GM21367 (cell line): ENCODE data around the gene NSG1.

ENCODE experiments used
- ATAC-seq: cut with Tn5 transposase; IDR thresholded peaks from one replicate; pipeline ENCODE4 v1.9.1; 2021; ENCODE audit not compliant: unreplicated experiment

Gene NSG1

DNA sequence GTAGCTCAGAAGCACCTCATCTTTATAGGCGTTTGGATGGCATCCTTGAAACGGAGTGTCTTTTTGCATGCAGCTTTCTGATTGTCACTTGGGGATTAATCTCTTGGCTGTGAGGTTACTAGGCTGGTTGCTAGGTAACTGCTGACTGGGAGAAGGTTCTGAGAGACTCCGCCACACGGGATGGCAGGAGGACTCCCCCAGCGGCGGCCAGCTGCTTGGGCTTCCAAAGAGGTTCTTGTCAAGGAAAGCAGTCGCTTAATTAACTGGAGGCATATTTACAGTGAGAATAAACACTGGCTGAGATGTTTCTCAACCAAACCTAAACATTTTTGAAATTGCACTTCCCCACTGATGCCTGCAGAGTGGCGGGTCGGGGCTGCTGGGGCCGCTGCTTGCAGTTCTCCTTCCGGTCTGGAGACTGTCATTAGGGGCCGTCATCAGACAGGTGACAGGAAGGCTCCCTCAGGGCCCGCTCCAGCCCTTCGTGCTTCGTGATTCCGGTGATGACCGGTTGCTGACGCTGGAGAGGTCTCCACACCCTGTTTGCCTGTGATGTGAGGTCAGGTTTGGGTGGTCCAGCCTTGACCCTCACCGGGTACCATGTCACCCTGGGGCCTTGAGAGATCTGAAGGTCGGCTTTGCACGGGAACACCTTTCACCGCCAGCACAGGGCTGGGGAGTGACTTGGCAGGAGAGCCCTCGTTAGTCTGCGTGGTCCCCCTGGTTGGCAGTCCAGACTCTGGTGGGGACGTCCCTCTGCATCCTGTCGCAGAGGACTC, 9.1 kb downstream of the NSG1 start:
- peak; percentile 83 for ATAC-seq

DNA sequence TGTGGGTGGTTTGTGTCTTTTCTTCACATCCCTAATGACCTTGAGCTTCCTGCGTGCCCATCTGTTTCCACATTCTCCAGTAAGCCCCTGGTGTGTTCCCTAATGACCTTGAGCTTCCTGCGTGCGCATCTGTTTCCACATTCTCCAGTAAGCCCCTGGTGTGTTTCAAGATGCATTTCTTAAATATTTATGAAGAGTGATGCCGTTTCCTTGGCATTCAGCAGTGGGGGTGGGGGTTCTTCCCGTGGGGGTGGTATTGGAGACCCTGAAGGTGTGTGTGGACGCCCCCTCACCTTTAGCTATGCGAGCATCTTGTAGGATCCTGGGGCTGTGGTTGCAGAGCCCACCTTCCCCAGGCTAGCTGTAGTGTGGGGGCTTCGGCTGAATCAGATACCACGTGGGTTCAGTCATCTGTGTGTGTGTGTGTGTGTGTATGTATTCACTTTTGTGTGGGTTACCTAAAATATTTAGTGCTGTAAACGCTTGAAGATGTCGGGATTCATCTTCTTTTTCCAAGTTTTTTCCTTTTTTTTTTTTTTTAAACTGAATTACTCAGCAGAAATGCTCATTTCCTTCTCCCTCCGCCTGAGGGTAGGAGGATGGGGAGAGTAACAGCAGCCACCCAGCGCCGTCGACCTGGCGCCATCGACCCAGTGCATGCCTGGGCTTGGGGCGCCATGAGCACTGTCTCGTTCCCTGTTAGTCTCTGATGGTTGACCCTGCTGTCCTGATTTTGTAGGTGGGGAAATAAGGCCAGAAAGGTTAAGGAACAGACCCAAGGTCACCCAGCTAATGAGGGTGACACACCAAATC, 9.9 kb downstream of the NSG1 start:
- ATAC-seq, result no peak

DNA sequence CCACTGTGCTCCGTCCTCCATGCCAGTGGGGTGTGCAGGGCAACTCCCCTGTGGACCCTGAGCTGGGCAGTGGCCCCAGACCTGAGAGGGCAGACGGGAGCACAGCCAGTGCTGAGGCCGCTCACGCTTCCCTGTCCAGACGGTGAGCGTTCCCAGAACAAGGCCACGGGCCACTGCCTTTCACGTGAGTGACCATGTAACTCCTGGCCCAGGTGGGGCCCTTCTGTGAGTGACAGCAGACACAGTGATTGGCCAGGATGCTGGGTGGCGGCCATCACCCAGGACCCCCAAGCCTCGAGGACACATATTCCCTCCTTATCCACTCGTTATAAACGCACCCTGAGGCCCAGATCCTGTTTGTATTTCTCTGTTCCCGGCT, 10.5 kb downstream of the NSG1 start:
- ATAC-seq, result no peak

DNA sequence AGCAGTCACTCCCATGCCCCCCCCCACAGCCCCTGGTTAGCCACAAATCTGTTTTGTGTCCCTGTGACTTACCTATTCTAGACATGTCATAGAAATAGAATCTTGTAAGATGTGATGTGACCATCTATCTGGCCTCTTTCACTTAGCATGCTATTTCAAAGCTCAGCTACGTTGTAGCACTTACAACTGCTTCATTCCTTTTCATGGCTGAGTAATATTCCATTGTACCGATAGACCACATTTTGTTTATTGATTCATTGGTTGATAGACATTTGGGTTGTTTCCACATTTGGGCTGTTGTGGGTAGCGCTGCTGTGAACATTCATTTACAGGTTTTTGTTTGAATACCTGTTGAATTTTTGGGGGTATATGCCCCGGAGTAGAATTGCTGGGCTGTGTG, 11.5 kb downstream of the NSG1 start:
- ATAC-seq, result no peak

DNA sequence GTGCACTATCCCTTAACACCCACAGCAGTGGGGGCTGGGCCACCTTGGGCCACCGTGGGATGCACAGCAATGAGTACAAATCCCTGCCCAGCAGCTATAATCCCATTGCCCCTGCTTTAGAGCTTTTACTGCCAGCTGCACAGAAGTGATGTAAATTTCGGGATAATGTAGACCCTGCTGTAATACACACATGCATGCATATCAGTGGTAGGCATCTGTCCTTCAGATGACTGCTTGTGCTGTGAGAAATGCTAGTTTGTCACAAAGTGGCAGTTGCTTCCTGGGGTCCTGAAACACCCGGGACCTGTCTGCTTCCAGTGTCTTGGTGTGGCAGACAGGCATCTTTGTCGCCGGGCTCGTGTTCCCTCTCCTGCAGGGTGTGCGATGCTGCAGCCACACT, 14.1 kb downstream of the NSG1 start:
- ATAC-seq, result no peak

DNA sequence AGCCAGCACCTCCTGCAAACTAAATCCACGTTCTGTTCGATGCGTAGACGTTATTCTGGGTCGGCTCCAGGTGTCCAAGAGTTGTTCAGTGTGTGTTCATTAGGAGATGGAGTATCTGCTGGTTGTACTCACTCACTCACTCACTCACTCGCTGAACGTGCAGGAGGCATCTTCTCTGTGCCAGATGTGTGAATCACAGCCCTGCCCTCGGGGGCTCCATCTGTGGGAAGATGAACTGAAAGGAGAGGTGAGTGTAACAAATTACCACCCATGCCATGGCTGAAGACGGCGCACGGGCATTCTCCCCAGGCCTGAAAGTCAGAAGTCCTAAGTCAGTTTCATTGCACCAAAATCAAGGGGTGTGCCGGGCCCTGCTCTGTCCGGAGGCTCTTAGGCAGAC, 16.1 kb downstream of the NSG1 start:
- no peak for ATAC-seq

DNA sequence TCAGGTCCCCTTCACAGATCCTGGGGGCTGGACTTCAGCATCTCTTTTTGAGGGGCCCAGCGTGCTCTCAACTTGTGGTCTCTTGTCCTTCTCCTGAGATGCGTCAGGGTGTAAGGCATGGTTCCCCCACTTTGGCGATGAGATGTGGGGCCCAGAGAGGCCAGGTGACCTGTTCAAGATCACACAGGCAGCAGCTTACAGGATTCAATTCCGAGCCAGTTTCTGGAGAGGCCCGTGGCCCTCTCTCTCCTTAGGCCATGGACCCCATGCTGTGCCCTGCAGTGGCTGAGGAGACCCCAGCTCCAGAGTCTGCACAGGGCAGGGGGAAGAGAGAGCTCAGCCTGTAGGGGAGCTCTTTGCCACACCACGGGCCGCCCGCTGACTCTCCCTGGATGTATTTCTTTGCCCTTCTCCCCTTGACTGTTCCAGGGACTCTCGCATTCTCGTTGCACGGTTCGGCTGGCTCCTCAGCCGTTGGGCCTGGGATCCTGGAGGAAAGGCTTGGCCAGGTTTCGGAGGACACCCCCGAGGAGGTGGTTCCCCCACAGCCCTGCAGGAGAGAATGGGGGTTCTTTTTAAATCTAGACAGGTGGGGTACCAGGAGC, 18.6 kb downstream of the NSG1 start:
- no peak for ATAC-seq

DNA sequence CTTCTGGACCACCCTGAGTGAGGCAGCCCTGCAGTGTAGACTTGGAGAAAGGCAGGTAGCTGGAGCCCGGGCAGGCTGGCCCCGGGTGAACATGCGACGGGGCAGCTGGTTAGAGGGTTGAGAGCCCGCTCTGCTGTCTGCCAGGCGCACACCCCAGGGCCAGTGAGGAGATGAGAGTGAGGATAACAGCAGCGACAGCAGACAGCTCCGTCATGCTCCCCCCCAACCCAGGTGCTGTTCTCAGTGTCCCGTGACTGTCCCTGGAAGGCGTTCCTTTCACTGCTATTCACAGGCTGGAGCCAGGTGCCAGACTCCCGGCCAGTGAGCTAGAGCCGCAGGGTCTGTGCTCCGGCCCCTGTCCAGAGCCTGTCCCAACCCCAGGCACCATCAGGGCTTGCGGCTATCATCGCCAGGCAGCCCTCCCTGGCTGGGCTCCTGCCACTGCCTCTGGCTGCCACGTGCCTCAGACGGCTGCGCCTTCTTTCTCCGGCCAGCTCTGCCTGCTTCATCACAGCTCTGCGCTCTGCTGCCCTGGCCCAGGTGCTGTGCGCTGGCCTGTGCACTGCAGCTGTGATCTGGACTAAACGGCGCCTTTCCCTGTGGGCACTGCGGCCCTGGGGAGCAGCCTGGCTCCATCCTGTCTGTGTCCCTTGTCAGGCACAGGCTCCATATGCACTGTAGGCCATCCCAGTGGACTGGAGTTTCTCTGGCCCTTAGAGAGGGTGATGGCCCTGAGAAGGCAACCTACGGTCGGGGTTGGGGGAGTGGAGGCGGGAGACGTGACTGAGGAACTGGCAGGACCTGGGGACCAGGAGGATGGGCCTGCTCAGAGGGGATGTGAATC, 19.8 kb downstream of the NSG1 start:
- ATAC-seq, result no peak

DNA sequence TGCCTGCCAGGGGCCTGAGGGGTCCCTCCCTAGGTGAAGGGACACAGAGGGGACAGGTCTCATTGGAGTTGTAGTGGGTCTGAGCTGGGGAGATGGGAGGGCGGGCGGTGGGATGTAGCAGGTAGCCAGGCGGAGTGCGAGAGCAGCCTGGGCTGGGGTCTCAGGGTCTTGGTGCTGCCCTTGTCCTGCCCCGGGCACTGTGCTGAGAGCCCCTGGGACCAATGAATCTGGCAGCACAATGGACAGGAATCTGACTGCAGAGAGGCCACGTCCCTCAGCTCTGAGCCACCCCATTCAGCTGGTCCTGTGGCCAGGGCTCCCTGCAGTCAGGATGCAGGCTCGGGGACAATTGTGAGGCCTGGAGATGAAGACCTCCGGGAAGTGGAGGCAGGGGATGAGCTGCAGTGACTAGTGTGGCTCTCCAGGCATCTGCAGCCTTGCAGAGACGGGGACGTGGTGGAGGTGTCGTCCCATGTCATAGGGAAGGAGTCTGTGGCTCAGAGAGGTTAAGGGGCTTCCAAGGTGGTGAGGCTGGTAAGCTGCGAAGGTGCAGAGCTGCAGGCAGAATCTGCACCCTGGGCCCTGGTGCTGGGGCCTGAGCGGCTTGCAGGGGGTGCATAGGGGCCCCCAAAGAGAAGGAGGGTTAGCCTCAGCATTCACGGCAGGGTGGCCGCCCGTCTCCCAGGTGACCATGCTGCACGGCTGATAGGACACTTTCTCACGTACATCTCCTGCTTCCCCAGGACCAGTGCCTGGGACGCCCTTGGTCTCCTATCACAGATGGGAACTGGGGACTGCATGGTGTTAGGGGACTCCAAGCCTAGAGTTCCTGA, 20.6 kb downstream of the NSG1 start:
- no peak for ATAC-seq

DNA sequence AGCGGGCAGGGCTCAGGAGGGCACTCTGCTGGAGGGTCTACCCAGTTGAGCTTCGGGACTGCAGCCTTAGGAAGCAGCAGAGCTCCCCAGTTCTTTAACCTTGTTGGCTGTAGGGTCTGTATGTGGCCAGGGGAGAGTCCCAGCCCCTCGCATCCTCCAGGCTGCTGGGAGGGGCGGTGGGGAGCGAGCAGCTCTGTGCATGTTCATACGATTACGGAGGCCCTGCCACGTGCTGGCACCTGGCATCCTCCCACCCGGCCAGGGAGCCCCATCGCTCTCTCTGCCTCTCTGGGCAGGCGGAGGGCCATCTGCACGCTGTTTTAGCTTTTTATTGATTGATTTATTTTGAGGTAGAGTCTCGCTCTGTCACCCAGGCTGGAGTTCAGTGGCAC, 21.2 kb downstream of the NSG1 start:
- no peak for ATAC-seq

DNA sequence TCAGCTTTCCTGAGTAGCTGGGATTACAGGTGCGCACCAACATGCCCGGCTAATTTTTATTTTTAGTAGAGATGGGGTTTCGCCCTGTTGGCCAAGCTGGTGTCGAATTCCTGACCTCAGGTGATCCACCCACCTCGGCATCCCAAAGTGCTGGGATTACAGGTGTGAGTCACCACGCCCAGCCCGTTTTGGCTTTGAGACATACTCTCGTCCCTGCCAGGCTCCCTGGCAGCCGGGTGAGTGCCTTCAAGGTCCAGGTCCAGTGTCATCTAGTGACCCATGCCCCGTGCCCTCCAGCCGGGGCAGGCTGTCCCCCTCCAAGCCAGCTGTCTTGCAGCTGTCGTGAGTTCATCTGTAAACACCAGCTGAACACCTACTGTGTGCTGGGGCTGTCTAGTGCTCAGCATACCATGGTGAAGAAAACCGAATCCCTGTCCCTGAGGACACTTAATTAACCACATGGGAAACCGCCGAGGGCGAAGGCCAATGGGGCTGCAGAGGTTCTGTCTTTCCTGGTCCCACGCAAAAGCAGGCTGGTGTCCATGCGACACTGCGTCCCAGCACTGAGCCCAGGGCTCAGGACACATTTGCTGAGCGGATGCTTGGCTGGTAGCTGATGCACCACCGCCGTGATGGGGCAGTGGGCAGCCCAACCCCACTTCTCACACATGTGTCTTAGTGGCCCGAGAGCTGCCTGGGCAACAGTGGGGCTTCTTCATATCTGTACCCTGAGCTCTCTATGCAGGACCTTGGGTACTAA, 21.9 kb downstream of the NSG1 start:
- no peak for ATAC-seq

DNA sequence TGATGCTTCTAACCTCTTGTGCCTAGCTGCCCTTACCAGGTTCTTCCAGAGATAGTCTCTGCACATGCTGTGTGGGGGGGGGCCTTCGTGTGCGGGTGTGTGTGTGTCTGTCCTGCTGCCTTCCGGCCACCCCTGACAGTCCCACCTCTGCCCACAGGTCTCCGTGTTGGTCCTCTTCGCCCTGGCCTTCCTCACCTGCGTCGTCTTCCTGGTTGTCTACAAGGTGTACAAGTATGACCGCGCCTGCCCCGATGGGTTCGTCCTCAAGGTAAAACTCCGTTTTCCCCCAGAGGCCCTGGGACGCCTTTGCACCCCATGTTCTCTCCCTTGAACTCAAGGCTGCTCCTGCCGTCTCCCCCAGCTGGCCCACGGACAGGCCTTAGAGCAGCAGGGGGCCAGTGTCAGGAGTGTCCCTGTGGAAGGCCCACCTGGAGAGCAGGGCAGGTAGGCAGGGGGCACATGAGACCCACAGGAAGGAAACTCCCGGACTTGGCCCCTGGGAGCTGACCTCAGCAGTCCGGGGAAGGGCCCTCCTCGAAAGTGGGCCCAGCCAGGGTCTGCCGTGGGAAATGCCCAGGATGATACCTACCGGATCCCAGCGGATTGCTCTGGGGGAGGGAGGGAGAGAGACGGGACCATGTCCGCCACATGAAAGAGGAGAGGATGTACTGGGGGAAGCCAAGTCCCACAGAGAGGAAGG, 22.7 kb downstream of the NSG1 start:
- ATAC-seq, result no peak

DNA sequence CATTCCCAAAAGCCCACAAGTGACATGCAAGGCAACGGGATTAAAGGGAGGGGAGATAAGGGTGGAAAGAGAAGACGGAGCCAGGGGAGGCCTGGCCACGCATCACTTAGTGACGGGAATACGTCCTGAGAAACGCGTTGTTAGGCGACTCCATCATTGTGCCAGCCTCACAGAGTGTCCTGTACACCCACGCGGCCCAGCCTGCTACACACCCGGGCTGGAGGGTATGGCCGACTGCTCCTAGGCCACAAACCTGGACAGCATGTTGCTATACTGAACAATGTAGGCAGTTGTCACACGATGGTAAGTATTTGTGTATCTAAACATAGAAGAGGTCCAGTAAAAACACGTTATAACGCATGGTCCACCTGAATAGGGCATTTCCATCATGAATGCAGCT, 23.4 kb downstream of the NSG1 start:
- ATAC-seq, result no peak

DNA sequence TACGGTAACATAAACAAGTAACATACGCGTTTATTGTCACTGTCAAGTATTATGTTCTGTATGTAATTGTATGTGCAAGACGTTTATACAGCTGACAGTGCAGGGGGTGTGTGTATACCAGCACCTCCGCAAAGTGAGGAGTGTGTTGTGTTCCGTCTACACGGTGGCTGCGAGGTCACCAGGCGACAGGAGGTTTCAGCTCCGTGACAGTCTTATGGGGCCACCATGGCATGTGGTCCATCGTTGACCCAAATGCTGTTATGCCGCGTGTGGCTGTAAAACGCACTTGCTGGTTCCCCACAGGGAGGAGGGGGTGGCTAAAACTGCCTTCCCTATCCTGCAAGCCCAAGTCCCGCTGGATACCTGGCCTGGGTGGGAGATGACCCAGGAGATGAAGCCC, 25.0 kb downstream of the NSG1 start:
- ATAC-seq, result no peak

DNA sequence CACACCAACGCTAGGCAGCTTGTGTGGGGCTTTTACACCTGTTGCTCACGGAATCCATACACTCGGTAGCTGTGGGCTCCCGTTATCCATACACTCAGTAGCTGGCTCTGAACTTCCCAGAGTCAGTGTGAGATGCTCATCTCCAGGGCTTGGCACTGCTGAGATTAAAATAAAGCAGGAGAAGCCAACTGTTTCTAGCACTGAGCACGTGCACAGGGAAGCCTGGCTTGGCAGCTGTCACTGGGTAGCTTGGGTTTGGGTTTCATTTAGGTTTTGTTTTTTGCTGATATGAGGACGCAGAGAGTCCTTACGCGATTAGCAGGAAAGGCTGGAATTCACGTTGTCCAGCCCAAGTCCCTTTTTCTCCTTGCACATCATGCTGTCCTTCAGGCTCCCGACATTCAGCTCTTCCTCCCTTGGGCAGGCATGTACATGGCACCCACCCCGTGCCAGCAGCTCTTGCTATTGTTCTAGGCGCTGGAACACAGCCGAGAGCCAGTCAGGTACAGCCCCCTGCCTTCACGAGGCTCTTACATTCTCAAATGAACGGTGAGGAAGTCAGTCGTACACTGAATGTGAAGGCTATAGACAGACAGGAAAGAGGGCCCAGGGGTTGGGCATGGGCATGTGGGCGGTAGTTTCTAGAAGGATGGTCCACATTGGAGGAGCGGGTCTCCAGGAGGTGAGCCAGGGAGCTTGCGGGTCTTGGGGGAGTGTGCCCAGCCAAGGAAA, 25.9 kb downstream of the NSG1 start:
- ATAC-seq, result no peak

DNA sequence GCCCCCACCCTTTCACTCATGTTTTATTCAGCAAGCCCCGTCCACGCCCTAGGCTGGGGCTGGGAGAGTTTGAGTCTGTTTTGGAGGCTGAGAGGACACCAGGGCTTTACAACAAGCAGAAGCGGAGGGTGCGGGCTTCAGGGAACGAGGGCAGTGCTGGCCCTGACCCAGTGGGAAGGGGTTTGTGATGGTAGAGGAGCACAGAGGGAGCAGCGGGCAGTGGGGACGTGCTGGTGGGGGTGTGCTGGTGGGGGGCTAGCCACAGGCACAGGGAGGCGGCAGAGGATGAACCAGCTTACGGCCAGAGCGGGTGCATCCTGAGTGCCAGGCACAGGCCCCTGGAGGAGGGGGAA, 26.4 kb downstream of the NSG1 start:
- no peak for ATAC-seq

DNA sequence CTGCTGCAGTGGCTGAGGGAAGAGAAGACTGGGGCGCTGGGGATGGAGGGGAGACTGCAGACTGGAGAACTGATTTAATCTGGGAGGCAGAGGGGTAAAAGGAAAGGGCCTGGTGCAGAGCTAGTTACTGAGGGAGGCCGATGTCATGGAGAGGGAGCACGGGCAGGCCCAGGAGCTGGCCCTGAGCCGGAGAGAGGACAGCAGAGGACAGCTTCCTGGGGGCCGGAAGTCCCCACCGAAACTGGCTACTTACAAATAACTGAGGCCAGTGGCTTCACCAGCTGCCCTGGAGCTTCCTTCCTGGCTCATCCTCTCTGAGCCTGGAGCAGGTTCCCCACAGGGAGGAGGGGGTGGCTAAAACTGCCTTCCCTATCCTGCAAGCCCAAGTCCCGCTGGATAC, 26.9 kb downstream of the NSG1 start:
- no peak for ATAC-seq

DNA sequence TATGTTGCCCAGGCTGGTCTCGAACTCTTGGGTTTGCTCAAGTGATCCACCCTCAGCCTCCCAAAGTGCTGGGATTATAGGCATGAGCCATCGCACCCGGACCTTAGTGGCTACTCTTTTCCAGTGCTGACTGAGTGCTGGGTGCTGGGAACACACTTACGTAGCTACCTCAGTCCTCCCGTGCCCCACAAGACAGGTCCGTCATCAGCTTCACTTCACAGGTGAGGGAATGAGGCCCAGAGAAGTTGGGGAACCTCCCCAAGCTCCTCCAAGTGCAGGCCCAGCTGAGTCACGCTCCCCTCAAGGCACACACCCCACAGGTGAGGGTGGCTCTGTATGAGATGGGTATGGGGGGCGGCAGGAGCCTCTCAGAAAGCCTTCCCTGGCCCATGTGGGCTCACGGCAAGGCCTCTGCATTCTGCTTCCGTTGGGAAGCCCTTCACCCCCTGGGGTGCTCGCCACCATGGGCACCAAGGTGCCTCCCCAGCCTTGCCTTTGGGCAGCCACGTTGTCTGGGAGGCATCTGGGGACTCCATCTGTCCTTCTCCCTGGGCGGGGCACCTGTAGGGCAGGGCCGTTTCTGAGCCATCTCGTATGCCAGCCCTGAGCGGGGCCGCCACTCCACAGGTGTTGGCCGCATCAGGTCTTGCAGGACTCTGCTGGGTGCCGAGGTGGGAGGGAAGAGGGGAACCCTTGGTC, 28.4 kb downstream of the NSG1 start:
- ATAC-seq, result no peak
